Stomach (tissue), 4 donors: ENCODE measurements around the gene CLP1.

Experiments used
- POLR2A ChIP-seq, 4 donors: fragments of 450-650 bp; IDR thresholded peaks; one replicate each; pipeline ENCODE4 v1.6.1; 2016; ENCODE audit warnings: antibody characterized with exemption in 4 of 4, control low read depth in 2 of 4, mild to moderate bottlenecking in 1 of 4, moderate library complexity in 1 of 4
- POLR2AphosphoS5 ChIP-seq, 3 donors: sonication (generic); formaldehyde crosslinking; IDR thresholded peaks; one replicate each; pipeline ENCODE4 v1.6.1; 2016; ENCODE audit warnings: antibody characterized with exemption in 3 of 3
- TF ChIP-seq, protein P1 (sequence below), 7 experiments: fragments of 450-650 bp in 4 of 7; fragments of 200-600 bp in 3 of 7; sonication (generic) in 3 of 7; IDR thresholded peaks; one replicate each; pipeline ENCODE4 v1.5.1; 2016 to 2019; ENCODE audit warnings: antibody characterized with exemption in 7 of 7, control low read depth in 2 of 7, mild to moderate bottlenecking in 1 of 7

DNA sequence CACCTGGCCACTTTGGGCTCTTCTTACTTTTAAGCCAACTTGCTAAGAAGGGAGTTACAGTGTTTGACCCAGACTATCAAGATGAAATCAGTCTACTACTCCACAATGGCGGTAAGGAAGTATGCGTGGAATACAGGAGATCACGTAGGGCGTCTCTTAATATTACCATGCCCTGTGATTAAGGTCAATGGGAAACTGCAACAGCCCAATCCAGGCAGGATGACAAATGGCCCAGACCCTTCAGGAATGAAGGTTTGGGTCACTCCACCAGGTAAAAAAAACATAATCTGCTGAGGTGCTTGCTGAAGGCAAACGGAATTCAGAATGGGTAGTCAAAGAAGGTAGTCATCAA lies 6.8 kb upstream of the CLP1 start:
- TF ChIP-seq POLR2A (IDR thresholded peaks at IDR 0.05) (no peak), POLR2AphosphoS5 (IDR thresholded peaks at IDR 0.05) (no peak)
- TF ChIP-seq, protein P1, sequence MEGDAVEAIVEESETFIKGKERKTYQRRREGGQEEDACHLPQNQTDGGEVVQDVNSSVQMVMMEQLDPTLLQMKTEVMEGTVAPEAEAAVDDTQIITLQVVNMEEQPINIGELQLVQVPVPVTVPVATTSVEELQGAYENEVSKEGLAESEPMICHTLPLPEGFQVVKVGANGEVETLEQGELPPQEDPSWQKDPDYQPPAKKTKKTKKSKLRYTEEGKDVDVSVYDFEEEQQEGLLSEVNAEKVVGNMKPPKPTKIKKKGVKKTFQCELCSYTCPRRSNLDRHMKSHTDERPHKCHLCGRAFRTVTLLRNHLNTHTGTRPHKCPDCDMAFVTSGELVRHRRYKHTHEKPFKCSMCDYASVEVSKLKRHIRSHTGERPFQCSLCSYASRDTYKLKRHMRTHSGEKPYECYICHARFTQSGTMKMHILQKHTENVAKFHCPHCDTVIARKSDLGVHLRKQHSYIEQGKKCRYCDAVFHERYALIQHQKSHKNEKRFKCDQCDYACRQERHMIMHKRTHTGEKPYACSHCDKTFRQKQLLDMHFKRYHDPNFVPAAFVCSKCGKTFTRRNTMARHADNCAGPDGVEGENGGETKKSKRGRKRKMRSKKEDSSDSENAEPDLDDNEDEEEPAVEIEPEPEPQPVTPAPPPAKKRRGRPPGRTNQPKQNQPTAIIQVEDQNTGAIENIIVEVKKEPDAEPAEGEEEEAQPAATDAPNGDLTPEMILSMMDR (IDR thresholded peaks at IDR 0.05) = no peak
